DMS53 treated with DMSO at 0.1 percent for 48 hours (cell line): ENCODE measurements around the gene EPHA4.

Source experiments
- DNase-seq: peaks from one replicate; lab custom pipeline; 2025; ENCODE audit not compliant: unreplicated experiment; lab: John Stamatoyannopoulos, UW

EPHA4 gene

DNA sequence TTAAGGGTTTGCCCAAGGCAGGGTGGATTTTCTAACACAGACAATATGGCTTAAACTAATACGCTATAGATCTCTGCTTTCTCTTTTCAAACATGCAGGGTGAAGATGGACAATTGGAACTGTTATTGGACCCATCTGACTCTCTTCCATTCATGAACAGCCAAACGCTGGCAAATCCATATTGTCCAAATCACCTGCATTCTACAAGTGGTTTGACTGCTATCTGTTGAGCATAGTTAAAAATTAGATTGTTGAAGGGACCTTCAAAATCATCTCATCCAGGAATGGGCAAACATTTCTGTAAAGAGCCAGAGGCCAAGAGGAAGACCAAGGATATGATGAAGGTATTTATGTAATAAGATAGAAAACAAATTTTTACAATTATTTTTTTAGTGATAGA is 65.6 kb downstream of the EPHA4 start:
- DNase-seq, result no peak

- DNase-seq, result no peak
These were observed 66.5 kb downstream of the EPHA4 start for GRCh38 chr2:221505605-221506004.

- no peak for DNase-seq
These were observed 67.2 kb downstream of the EPHA4 start for GRCh38 chr2:221504905-221505304.

GRCh38 chr2:221503965-221504364 is 68.1 kb downstream of the EPHA4 start:
- no peak for DNase-seq

DNA sequence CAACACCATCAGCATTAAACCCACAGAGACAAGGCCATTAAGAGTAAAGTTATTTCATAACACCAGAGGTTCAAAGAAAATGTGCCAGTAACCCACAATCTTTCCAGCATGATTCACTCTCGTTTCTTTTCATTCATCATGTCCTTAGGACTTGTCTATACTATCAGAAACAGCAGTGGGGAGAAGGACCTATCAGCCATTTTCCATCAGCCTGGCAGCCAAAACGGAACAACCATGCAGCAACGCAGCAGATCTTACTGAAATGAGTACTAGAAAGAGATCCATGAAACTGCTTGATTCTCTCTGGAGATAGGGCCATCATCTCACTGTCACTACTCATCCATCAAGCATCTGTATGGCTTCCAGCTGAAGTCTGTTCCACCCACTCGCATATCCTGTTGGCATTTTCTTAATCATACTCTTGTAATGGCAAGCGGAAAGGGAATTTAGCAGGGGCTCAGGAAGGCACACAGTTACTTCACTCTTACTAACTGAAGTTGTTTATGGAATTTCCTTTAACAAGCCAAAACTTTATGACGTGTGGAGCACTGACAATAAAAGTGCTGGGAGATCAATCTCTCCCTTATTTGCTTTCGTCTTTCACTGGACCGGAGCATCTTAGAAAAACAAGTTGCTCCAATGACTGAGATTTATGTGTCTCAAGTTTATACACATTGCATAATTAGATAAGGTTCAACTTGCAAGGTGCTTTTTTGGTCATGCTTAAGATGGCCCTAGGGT is 69.7 kb downstream of the EPHA4 start:
- no peak for DNase-seq

GRCh38 chr2:221501883-221502269 is 70.2 kb downstream of the EPHA4 start:
- no peak for DNase-seq

GRCh38 chr2:221501210-221501882 is 70.8 kb downstream of the EPHA4 start:
- no peak for DNase-seq

- DNase-seq, result no peak
These were observed 71.4 kb downstream of the EPHA4 start for GRCh38 chr2:221500501-221501209.

DNA sequence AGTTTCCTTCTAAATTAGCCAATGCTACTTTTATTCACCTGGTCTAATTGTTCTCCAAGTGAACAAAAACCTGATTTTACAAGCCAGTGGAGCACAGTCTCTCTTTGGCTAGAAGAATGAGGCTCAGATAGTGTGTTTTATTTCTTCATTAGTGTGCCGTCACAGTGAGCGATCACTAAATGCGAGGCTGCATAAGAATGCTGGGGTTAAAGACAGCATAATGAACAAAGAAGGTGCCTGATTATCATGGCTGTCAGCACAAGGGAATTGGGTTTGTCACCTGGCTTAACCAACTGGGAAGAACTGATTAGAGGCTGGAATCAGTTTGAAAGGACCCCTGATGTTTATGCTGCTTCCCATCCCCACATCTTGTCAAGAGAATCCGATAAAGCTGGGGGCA is 76.4 kb downstream of the EPHA4 start:
- no peak for DNase-seq

GRCh38 chr2:221494556-221494955 is 77.5 kb downstream of the EPHA4 start:
- no peak for DNase-seq

DNA sequence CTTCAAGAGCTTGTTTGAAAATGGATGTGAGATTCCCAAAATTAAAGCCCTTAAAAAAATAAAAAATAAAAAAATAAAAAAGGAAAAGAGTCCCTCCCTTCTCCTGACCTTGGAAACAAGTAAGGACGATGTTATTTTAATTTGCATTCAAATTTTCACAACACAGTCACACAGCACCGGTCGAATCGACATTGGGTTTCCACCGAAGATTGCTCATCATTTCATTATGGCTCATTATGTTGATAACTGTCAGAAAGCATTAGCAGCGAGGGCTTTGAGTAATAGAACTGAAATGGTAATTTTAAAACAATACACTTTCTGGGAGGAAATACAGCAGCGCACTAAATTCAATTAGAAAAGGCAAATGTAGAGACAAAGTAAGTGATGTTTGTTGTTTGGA is 78.7 kb downstream of the EPHA4 start:
- DNase-seq, result no peak

DNA sequence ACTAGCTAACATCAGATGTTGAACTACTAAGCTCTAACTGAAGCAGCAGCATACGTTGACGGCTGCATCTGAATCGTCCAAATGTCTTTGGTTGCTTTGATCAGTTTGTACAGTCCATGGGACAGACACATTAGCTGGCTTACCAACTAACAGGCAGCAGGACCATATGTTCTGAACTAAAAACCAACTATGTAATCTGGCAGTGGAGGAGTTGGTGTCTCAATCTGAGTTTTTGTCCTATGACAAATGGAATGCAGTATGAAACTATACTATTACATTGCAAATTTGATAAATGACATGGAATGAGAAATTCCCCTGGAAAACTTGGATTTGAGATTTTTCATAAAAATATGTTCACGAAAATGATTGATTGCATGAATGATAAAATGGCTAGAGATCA is 79.5 kb downstream of the EPHA4 start:
- DNase-seq, result no peak

GRCh38 chr2:221490506-221491060 is 81.5 kb downstream of the EPHA4 start:
- no peak for DNase-seq

- no peak for DNase-seq
These were observed 83.8 kb downstream of the EPHA4 start for GRCh38 chr2:221488136-221488807.

DNA sequence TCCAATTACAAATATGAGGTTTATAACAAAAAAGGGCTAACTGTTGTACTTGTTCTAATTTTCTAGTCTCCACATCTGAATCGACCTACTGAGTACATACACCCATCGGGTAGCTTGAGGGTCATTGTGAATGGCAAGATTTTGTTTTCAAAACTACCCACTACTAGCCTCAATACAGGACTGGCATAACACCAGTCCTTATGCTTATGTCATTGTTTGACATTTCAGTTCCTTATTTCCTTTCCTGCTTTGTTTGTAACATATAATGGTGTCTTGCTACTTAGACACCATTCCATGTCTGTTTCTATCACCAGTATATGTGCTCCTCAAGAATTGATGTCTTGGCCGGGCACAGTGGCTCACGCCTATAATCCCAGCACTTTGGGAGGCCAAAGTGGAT is 86.0 kb downstream of the EPHA4 start:
- DNase-seq, result no peak

- no peak for DNase-seq
These were observed 86.6 kb downstream of the EPHA4 start for GRCh38 chr2:221485503-221485870.

DNA sequence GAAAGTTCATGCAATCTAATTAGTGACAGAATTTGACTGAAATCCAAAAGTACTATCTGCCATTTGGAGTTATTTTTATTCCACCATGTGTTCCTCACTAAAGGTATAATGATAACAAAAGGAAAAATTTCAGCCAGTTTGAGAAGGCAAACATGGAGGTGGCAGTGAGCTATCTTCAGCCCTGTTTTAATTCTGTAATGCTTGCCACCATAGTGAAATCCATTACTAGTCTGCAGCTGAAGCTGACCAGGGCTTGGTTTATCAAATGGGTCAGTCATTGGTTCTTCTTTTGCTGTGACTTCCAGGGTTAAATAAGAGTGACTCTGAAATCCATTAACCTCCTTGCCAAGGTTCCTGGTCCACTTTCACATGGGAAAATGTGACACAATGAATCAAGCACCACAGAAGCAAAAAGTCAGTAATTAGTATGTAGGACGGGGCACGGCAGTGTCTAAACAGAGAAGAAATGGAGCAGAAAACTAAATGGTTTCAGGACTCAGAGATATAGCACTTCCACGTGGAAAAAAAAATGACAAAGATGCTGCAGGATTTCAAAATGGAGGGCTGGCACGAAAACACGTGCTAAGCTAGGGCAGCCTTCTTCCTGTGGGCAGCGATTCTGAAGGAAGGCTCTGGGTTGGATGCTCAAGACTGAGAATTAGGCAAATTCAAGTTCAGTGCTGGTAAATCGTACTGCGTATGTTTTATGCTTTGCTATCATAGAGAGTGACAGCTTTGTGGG is 87.2 kb downstream of the EPHA4 start:
- DNase-seq, result no peak

- DNase-seq, result no peak
These were observed 89.2 kb downstream of the EPHA4 start for GRCh38 chr2:221482666-221483455.

- DNase-seq, result no peak
These were observed 91.3 kb downstream of the EPHA4 start for GRCh38 chr2:221480821-221481220.

DNA sequence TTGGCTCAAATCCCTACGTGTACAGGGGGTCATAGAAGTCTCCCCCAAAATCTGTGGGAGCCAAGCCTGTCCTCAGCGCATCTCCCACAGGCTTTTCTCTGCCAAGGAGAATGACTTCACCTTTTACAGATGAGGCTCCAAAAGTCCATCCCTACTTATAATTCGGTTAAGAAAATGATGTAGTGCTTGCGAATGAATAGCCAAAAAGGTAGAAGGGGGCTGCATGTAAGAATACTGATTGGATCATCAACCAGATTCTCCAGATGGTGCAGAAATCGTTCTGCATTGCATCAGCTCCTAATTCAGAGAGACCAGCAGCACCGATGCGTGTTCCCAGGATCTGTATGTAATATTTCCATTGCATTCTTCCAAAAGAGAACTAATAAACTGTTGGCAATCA is 91.9 kb downstream of the EPHA4 start:
- DNase-seq, result no peak
